Esophagus muscularis mucosa (tissue), 4 donors: ENCODE data around the gene RBM19.

ENCODE experiments used
- EP300 ChIP-seq: sonication (generic); formaldehyde crosslinking; IDR thresholded peaks from one replicate; pipeline ENCODE4 v1.6.1; 2017; ENCODE audit warnings: antibody characterized with exemption
- POLR2A ChIP-seq: fragments of 450-650 bp; IDR thresholded peaks from one replicate; pipeline ENCODE4 v1.6.1; 2017; ENCODE audit warnings: antibody characterized with exemption, moderate library complexity, mild to moderate bottlenecking, low read depth
- TF ChIP-seq, protein P1 (sequence below), 3 experiments: fragments of 200-600 bp in 2 of 3; fragments of 450-650 bp in 1 of 3; sonication (generic) in 2 of 3; IDR thresholded peaks; one replicate each; pipeline ENCODE4 v1.5.1; 2017 to 2019; ENCODE audit warnings: antibody characterized with exemption in 3 of 3, mild to moderate bottlenecking in 2 of 3, moderate library complexity in 1 of 3

DNA sequence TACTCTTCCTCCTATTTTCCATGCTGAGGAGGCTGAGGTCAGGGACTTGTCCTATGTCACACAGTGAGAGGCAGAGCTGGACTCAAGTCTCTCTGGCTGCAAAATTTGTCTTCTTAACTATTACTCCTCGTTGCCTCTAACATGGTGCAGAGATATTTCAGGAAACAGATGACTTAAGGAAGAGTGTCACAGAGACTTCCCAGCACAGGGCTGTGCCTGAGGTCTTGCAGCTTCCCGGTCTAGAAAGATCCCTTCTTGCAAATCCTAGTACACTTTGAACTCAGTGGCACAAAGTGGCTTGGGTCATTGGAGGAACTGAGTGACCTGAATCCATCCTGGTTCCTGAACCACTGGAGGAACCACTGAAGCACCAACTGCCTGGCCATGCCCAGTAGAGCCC lies 17.1 kb upstream of the RBM19 start:
- TF ChIP-seq, protein P1, sequence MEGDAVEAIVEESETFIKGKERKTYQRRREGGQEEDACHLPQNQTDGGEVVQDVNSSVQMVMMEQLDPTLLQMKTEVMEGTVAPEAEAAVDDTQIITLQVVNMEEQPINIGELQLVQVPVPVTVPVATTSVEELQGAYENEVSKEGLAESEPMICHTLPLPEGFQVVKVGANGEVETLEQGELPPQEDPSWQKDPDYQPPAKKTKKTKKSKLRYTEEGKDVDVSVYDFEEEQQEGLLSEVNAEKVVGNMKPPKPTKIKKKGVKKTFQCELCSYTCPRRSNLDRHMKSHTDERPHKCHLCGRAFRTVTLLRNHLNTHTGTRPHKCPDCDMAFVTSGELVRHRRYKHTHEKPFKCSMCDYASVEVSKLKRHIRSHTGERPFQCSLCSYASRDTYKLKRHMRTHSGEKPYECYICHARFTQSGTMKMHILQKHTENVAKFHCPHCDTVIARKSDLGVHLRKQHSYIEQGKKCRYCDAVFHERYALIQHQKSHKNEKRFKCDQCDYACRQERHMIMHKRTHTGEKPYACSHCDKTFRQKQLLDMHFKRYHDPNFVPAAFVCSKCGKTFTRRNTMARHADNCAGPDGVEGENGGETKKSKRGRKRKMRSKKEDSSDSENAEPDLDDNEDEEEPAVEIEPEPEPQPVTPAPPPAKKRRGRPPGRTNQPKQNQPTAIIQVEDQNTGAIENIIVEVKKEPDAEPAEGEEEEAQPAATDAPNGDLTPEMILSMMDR (IDR thresholded peaks at IDR 0.05): no peak
- TF ChIP-seq POLR2A (no peak), EP300 (no peak)
